HepG2 (cell line): ENCODE measurements around the gene RRAS. TPM values are rescaled to one million over a fixed set of nuclear protein-coding genes. Genes with fewer than 3 reads are reported as not detected.
A peak's percentile ranks its signal among the peaks of the same experiment; 100 is the strongest.

Source experiments
- CBX1 ChIP-seq: IDR thresholded peaks from one replicate; pipeline ENCODE4 v1.6.1; 2016; ENCODE audit warnings: antibody characterized with exemption, low read depth
- GMEB1 ChIP-seq: sonication (generic); formaldehyde crosslinking; IDR thresholded peaks from 2 replicates; pipeline ENCODE4 v1.5.1; 2020; ENCODE audit warnings: missing genetic modification reagents, mild to moderate bottlenecking, borderline replicate concordance
- HOXA3 ChIP-seq: sonication (generic); formaldehyde crosslinking; IDR thresholded peaks from 2 replicates; pipeline ENCODE4 v1.5.0; 2020; ENCODE audit warnings: missing genetic modification reagents
- HOXA5 ChIP-seq: sonication (generic); formaldehyde crosslinking; IDR thresholded peaks from 2 replicates; pipeline ENCODE4 v1.4.0; 2020; ENCODE audit warnings: missing genetic modification reagents
- HOXA7 ChIP-seq: sonication (generic); formaldehyde crosslinking; IDR thresholded peaks from 2 replicates; pipeline ENCODE4 v1.8.1; 2022; ENCODE audit warnings: mild to moderate bottlenecking, missing genetic modification reagents, moderate library complexity
- KDM5B ChIP-seq: sonication (generic); formaldehyde crosslinking; IDR thresholded peaks from 2 replicates; pipeline ENCODE4 v1.4.0; 2020; ENCODE audit warnings: missing genetic modification reagents, mild to moderate bottlenecking, borderline replicate concordance
- LCORL ChIP-seq, 2 experiments: fragments of 450-650 bp in 1 of 2; sonication (generic) in 1 of 2; formaldehyde crosslinking in 1 of 2; IDR thresholded peaks; 2 replicates each; pipeline versions ENCODE4 v1.5.0 to v1.6.1; 2017 to 2020; ENCODE audit warnings: antibody characterized with exemption in 1 of 2, missing genetic modification reagents in 1 of 2
- MAFF ChIP-seq: IDR thresholded peaks from 2 replicates; pipeline ENCODE4 v1.6.1; 2011; ENCODE audit warnings: low read depth, low read length, improper control_type of control experiment
- NR2F2 ChIP-seq: IDR thresholded peaks from 2 replicates; pipeline ENCODE4 v1.6.1; 2012; ENCODE audit warnings: low read depth, inconsistent platforms, borderline replicate concordance
- PLRG1 ChIP-seq: fragments of 450-650 bp; conservative IDR thresholded peaks from 2 replicates; pipeline ENCODE4 v1.6.1; 2016
- PLSCR1 ChIP-seq: sonication (generic); formaldehyde crosslinking; IDR thresholded peaks from 2 replicates; pipeline ENCODE4 v1.5.0; 2020; ENCODE audit warnings: missing genetic modification reagents, mild to moderate bottlenecking, borderline replicate concordance
- SMARCC2 ChIP-seq: fragments of 450-650 bp; IDR thresholded peaks from 2 replicates; pipeline ENCODE4 v1.6.1; 2017; ENCODE audit warnings: antibody characterized with exemption, mild to moderate bottlenecking
- SMARCE1 ChIP-seq: fragments of 450-650 bp; IDR thresholded peaks from 2 replicates; pipeline ENCODE4 v1.6.1; 2017; ENCODE audit warnings: borderline replicate concordance
- SOX13 ChIP-seq, 3 experiments: fragments of 450-650 bp in 1 of 3; sonication (generic) in 1 of 3; formaldehyde crosslinking in 1 of 3; IDR thresholded peaks in 2 of 3; conservative IDR thresholded peaks in 1 of 3; 2 replicates each; pipeline versions ENCODE4 v1.5.0 to v1.6.1; 2016 to 2020; ENCODE audit warnings: antibody characterized with exemption in 1 of 3, mild to moderate bottlenecking in 1 of 3, missing compliant biosample characterization in 1 of 3, missing genetic modification reagents in 1 of 3, moderate library complexity in 1 of 3
- SP4 ChIP-seq: sonication (generic); formaldehyde crosslinking; IDR thresholded peaks from 2 replicates; pipeline ENCODE4 v1.8.1; 2023; ENCODE audit warnings: mild to moderate bottlenecking, missing genetic modification reagents
- ZBTB21 ChIP-seq: sonication (generic); formaldehyde crosslinking; IDR thresholded peaks from 2 replicates; pipeline ENCODE4 v1.4.0; 2020; ENCODE audit warnings: missing genetic modification reagents
- ZBTB34 ChIP-seq: sonication (generic); formaldehyde crosslinking; IDR thresholded peaks from 2 replicates; pipeline ENCODE4 v1.8.0; 2022; ENCODE audit warnings: mild to moderate bottlenecking, missing genetic modification reagents
- ZBTB49 ChIP-seq: sonication (generic); formaldehyde crosslinking; IDR thresholded peaks from 2 replicates; pipeline ENCODE4 v1.4.0; 2020; ENCODE audit warnings: missing genetic modification reagents, borderline replicate concordance
- ZNF121 ChIP-seq: sonication (generic); formaldehyde crosslinking; IDR thresholded peaks from 2 replicates; pipeline ENCODE4 v1.5.0; 2020; ENCODE audit warnings: mild to moderate bottlenecking, missing genetic modification reagents
- ZNF136 ChIP-seq: sonication (generic); formaldehyde crosslinking; IDR thresholded peaks from 2 replicates; pipeline ENCODE4 v1.8.1; 2022; ENCODE audit warnings: low read depth, mild to moderate bottlenecking, moderate library complexity, missing genetic modification reagents
- ZNF343 ChIP-seq: sonication (generic); formaldehyde crosslinking; IDR thresholded peaks from 2 replicates; pipeline ENCODE4 v1.4.0; 2020; ENCODE audit warnings: mild to moderate bottlenecking, missing genetic modification reagents
- ZNF619 ChIP-seq: sonication (generic); formaldehyde crosslinking; IDR thresholded peaks from 2 replicates; pipeline ENCODE4 v1.4.0; 2020; ENCODE audit warnings: mild to moderate bottlenecking, missing genetic modification reagents
- ZNF660 ChIP-seq: sonication (generic); formaldehyde crosslinking; IDR thresholded peaks from 2 replicates; pipeline ENCODE4 v1.5.1; 2020; ENCODE audit warnings: mild to moderate bottlenecking, low read depth, missing genetic modification reagents, borderline replicate concordance
- ZNF792 ChIP-seq: IDR thresholded peaks from 2 replicates; pipeline ENCODE4 v1.6.1; 2016
- polyA plus RNA-seq, 8 experiments: library from polyadenylated mRNA; depleted of rRNA in 3 of 8; stranded (reverse) in 7 of 8; unstranded in 1 of 8; fragments of >200 nt; fragmentation: Illumina TruSeq in 4 of 8; extraction: Trizol in 4 of 8; gene quantifications; 2 replicates each; pipeline versions ENCODE4 v1.2.1 to v1.2.3, GENCODE V29; 2011 to 2016; ENCODE audit warnings: low read depth in 4 of 8, missing spikeins in 1 of 8, mixed read lengths in 1 of 8; ENCODE audit not compliant: insufficient read depth in 1 of 8
- total RNA-seq, 5 experiments: library from RNA; depleted of rRNA; stranded (reverse); fragments of >200 nt; fragmentation: Illumina TruSeq; extraction: Trizol; gene quantifications; 2 replicates each; pipeline ENCODE4 v1.2.3, GENCODE V29; 2016; ENCODE audit warnings: low read depth in 1 of 5

RRAS gene
- total and polyA plus RNA-seq, 2 of the 13 experiments (the other 11 are each of a cell fraction or from before 2014, with no cell fraction given), result 1.5 to 12.0 TPM

- no peak for TF ChIP-seq ZBTB21
- TF ChIP-seq PLSCR1 (CRISPR knock-in tag), result no peak
- no peak for TF ChIP-seq ZNF343 (CRISPR knock-in tag)
- no peak for TF ChIP-seq MAFF
- TF ChIP-seq HOXA7 (CRISPR knock-in tag), result no peak
- peak; percentile 16; the same call in 1 of the 2 replicates for TF ChIP-seq GMEB1 (CRISPR knock-in tag)
- TF ChIP-seq HOXA3 (CRISPR knock-in tag), result peak; percentile 31; the same call in 1 of the 2 replicates
- no peak for TF ChIP-seq HOXA5
- TF ChIP-seq ZNF792 (CRISPR knock-in tag), result no peak
- TF ChIP-seq ZNF121 (CRISPR knock-in tag), result no peak
- TF ChIP-seq LCORL (IDR thresholded peaks at IDR 0.05), result no peak
- no peak for TF ChIP-seq LCORL (CRISPR knock-in tag; IDR thresholded peaks at IDR 0.05)
- TF ChIP-seq SP4 (CRISPR knock-in tag), result no peak
- TF ChIP-seq NR2F2, result no peak
- TF ChIP-seq SMARCC2, result no peak
- no peak for TF ChIP-seq ZBTB34 (CRISPR knock-in tag)
- no peak for TF ChIP-seq ZBTB49 (CRISPR knock-in tag)
- TF ChIP-seq ZNF660, result no peak
- no peak for TF ChIP-seq ZNF136 (CRISPR knock-in tag)
- no peak for TF ChIP-seq SOX13 (IDR thresholded peaks at IDR 0.05)
- no peak for TF ChIP-seq SOX13 (CRISPR knock-in tag; conservative IDR thresholded peaks at IDR 0.05 in 1 of 2, IDR thresholded peaks at IDR 0.05 in 1 of 2)
- no peak for TF ChIP-seq KDM5B (CRISPR knock-in tag)
- TF ChIP-seq CBX1, result no peak
- TF ChIP-seq SMARCE1, result no peak
- TF ChIP-seq ZNF619 (CRISPR knock-in tag), result 0 out of 2 replicates have a peak, but pooled peaks have one; percentile 29
- no peak for TF ChIP-seq PLRG1
These were observed 40.7 kb upstream of the RRAS start (continued) for GRCh38 chr19:49680421-49681351.
